ENCODE measurements around the gene CABYR. TPM values are rescaled to one million over a fixed set of nuclear protein-coding genes. Genes with fewer than 3 reads are reported as not detected.

Gene CABYR
- total RNA-seq, 4 donors from 2014 or later: 0.33 to 0.51 (median 0.42) TPM; not detected in 1

DNA sequence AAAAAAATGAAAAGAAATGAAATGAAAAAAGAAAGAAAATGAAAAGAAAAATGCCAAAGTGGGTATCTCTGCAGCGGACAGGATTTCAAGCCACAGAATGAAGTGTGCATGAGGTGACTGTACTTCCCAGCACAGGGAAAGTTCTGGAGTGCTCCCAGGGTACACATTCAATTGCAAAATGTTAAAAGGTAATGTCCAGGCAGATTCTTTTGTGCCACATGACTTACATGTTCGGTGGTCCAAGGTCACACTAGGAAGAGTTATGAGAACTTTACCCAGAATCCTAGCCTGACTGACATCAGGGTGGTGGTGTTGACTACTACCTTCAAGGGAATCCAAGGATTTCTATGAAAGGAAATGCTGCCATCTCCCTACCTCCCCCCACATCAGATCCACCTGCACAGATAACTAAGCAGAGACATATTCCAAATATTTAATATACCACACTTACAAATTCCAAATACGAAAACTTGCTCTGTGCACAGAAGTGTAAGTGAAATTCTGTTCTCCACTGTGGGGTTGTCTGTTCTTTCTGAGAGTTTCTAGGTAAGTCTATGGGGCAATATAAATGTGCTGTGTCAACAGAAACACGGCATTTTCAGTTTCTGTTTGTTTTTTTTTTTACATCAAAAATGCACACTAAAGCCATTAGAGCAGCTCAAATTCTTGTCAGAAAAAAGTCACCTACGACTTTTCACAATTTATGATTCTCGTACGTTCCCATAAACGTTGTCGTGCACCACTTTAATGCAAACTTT, 56.6 kb downstream of the CABYR start:
- H3K9me3 ChIP-seq: no peaks in the 10 kb centered on the region
- no peaks in the 10 kb centered on the region for H3K27me3 ChIP-seq
- H3K4me1 ChIP-seq: peaks cover 77 to 86% of the 10 kb centered on the region in 2 donors
- TF ChIP-seq, protein P1, sequence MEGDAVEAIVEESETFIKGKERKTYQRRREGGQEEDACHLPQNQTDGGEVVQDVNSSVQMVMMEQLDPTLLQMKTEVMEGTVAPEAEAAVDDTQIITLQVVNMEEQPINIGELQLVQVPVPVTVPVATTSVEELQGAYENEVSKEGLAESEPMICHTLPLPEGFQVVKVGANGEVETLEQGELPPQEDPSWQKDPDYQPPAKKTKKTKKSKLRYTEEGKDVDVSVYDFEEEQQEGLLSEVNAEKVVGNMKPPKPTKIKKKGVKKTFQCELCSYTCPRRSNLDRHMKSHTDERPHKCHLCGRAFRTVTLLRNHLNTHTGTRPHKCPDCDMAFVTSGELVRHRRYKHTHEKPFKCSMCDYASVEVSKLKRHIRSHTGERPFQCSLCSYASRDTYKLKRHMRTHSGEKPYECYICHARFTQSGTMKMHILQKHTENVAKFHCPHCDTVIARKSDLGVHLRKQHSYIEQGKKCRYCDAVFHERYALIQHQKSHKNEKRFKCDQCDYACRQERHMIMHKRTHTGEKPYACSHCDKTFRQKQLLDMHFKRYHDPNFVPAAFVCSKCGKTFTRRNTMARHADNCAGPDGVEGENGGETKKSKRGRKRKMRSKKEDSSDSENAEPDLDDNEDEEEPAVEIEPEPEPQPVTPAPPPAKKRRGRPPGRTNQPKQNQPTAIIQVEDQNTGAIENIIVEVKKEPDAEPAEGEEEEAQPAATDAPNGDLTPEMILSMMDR (IDR thresholded peaks at IDR 0.05 in 4 of 5, conservative IDR thresholded peaks at IDR 0.05 in 1 of 5): no peak
- no peak for TF ChIP-seq POLR2A (IDR thresholded peaks at IDR 0.05)
- DNase-seq (no peak), ATAC-seq (no peak)
- no peaks in the 10 kb centered on the region for H3K36me3 ChIP-seq
- in situ Hi-C loops (cut with MboI; ENCODE audit: low sequenced_read_pairs in 4 of 4): no loop called here
- H3K27ac ChIP-seq: peak overlapping the region in 1 of 4 donors; percentile 97
- intact Hi-C loops (cut with DNase I; ENCODE audit: low total_unique reads): loop anchor here (5.0 kb wide), 2 partner anchors 37 to 792 kb away; no protein-coding TSS in a partner anchor
- H3K4me3 ChIP-seq: no peak overlapping the region

DNA sequence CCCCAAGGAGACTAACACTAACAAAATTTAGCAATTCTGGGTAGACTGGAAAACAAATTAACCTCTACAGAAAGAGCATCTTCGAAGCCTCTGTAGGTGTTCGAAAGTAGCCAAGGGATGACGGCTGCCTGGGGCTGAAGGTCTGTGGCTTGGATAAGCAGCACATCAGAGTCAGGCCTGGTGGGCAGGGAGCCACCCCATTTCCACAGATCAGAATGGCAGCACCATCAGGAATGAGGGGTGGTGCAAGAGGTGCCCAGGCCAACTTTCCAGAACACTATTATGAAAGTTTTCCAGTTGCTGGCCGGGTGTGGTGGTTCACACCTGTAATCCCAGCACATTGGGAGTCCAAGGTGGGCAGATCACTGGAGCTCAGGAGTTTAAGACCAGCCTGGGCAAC, 57.9 kb downstream of the CABYR start:
- Histone ChIP-seq H3K36me3 (no peaks in the 10 kb centered on the region), H3K27me3 (no peaks in the 10 kb centered on the region), H3K27ac (peak overlapping the region in 3 of 4 donors; percentile 91 to 97 (median 93)), H3K9me3 (no peaks in the 10 kb centered on the region), H3K4me1 (peaks cover 77 to 86% of the 10 kb centered on the region in 2 donors), H3K4me3 (no peak overlapping the region)
- ATAC-seq: peak in 1 of 2 donors; percentile 20
- in situ Hi-C loops (cut with MboI; ENCODE audit: low sequenced_read_pairs in 4 of 4) (no loop called here), intact Hi-C loops (cut with DNase I; ENCODE audit: low total_unique reads) (loop anchor here (5.0 kb wide), 2 partner anchors 36 to 791 kb away; no protein-coding TSS in a partner anchor)
- peak; percentile 47 to 83 for DNase-seq
- TF ChIP-seq, protein P1 (IDR thresholded peaks at IDR 0.05 in 4 of 5, conservative IDR thresholded peaks at IDR 0.05 in 1 of 5): no peak
- peak in 1 of 2 donors; percentile 16 for TF ChIP-seq POLR2A (IDR thresholded peaks at IDR 0.05)

GRCh38 chr18:24197412-24197811, 58.5 kb downstream of the CABYR start:
- in situ Hi-C loops (cut with MboI; ENCODE audit: low sequenced_read_pairs in 4 of 4): no loop called here
- TF ChIP-seq, protein P1 (IDR thresholded peaks at IDR 0.05 in 4 of 5, conservative IDR thresholded peaks at IDR 0.05 in 1 of 5): no peak
- no peak for TF ChIP-seq POLR2A (IDR thresholded peaks at IDR 0.05)
- intact Hi-C loops (cut with DNase I; ENCODE audit: low total_unique reads): loop anchor here (5.0 kb wide), 2 partner anchors 35 to 790 kb away; no protein-coding TSS in a partner anchor
- peak overlapping the region in 3 of 4 donors; percentile 91 to 97 (median 93) for H3K27ac ChIP-seq
- no peaks in the 10 kb centered on the region for H3K36me3 ChIP-seq
- H3K27me3 ChIP-seq: no peaks in the 10 kb centered on the region
- H3K4me3 ChIP-seq: no peak overlapping the region
- peaks cover 77 to 86% of the 10 kb centered on the region in 2 donors for H3K4me1 ChIP-seq
- ATAC-seq (no peak), DNase-seq (no peak)
- no peaks in the 10 kb centered on the region for H3K9me3 ChIP-seq

DNA sequence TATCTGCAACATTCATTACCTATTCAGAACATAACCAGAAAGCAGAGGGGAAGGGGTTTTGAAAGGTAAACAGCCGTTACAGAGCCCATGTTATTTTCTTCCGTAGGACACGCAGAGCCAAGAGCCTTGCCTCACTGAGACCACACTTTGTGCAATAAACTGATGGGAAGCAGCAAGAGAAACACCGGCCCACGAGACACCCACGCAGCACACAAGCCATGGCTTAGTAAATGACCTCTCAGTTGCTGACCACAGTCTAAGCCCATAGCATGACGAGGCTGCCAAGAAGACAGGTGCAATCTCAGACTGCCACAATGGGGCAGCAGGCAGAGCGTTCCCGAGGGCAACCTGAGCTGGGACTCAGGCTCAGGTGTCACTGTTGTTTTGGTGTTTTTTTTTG, 59.6 kb downstream of the CABYR start:
- Histone ChIP-seq H3K27ac (peak overlapping the region; percentile 80 to 97 (median 92)), H3K4me1 (peaks cover 73 to 83% of the 10 kb centered on the region in 2 donors), H3K27me3 (no peaks in the 10 kb centered on the region), H3K9me3 (no peaks in the 10 kb centered on the region), H3K36me3 (no peaks in the 10 kb centered on the region), H3K4me3 (peak overlapping the region in 1 of 4 donors; percentile 7)
- intact Hi-C loops (cut with DNase I; ENCODE audit: low total_unique reads) (loop anchor here (2.0 to 5.0 kb wide), 3 partner anchors 34 to 789 kb away; no protein-coding TSS in a partner anchor), in situ Hi-C loops (cut with MboI; ENCODE audit: low sequenced_read_pairs in 4 of 4) (no loop called here)
- peak; percentile 84 to 88 for ATAC-seq
- peak; percentile 95 to 96 for DNase-seq
- TF ChIP-seq POLR2A (IDR thresholded peaks at IDR 0.05): peak in 1 of 2 donors; percentile 20
- TF ChIP-seq, protein P1 (IDR thresholded peaks at IDR 0.05 in 4 of 5, conservative IDR thresholded peaks at IDR 0.05 in 1 of 5): no peak
